Stimulated activated CD8-positive, alpha-beta memory T cell treated with anti-CD3 and anti-CD28 coated beads, Interleukin-15, amount 100 ng/mL, for 1 hour (primary cell): Measurements from ENCODE around the gene SPEM3.

ENCODE experiments used
- DNase-seq: peaks from one replicate; pipeline ENCODE4 v3.0.0-alpha.2; 2020; ENCODE audit warnings: low read depth

SPEM3 gene

DNA sequence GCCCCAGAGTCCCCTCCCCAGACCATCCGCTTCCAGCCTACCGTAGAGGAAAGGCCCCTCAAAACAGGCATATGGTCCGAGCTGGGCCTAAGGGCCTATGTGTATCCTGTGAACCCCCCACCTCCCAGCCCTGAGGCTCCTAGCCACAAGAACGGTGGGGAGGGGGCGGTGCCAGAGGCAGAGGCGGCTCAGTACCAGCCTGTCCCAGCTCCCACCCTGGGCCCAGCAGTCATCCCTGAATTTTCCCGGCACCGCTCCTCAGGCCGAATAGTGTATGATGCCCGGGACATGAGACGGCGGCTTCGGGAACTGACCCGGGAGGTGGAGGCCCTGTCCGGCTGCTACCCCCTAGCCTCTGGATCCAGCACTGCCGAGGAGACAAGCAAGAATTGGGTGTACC, 7.5 kb upstream of the SPEM3 start:
- no peak for DNase-seq

DNA sequence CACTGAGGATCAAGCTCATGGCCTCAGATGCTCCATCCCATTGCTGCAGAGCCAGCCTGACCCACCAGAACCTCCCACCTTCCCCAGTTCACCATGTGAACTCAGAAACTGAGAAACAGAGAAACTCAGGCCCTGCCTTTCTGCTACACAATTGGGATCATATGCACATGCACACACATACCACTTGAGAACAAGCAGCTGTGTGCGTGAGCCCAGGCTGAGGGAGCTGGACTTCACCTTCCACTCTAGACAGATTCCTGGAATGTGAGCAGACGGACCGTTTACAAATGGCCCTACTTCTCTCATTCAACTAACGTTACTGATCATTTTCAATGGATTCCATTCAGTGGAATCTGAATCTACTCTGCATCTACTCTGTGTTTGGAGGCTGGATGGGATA, 5.0 kb upstream of the SPEM3 start:
- DNase-seq = no peak

DNA sequence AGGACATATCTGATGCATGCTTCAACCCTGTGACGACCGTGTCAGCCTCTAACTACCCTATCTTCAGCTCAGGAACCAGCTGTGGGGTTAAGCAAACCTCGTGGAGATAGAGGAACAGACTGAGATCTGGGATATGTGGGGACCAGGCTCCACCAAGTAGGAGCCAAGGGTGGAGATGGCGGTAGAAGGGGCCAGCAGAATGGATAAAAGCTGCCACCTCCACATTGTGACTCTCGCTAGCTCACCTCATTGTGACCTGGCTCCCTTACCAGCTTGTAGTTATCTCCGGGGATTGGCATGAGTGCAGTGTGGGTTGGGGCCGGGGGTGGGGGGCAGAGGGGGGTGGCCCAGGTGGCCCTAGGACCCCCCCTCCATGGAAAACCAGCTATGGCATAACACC, 3.3 kb upstream of the SPEM3 start, which contains the start of gene SPEM2:
TSS of gene SPEM2 (plus strand) at position 301 of the 400 bp plus-strand sequence. CDS start at position 374, 73 bp downstream.
- no peak for DNase-seq

DNA sequence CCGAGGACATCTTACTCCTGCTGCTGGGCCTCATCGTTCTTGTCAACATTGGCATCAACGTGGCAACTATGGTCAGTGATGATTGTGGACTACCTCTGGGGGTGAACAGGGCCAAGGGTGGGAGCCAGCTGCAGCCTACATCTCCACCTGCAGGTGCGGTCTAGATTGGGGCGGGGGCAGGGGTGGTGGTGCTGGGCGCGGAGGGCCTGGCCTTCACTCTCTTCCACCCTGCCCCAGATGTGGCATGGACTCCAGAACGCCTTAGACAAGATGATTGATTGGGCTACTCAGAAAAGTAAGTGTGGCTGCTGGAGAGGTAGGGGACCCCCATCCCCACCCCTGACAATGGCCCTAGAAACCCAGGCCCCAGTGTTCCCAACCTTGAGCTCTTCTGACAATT, 2.9 kb upstream of the SPEM3 start:
- DNase-seq = no peak

DNA sequence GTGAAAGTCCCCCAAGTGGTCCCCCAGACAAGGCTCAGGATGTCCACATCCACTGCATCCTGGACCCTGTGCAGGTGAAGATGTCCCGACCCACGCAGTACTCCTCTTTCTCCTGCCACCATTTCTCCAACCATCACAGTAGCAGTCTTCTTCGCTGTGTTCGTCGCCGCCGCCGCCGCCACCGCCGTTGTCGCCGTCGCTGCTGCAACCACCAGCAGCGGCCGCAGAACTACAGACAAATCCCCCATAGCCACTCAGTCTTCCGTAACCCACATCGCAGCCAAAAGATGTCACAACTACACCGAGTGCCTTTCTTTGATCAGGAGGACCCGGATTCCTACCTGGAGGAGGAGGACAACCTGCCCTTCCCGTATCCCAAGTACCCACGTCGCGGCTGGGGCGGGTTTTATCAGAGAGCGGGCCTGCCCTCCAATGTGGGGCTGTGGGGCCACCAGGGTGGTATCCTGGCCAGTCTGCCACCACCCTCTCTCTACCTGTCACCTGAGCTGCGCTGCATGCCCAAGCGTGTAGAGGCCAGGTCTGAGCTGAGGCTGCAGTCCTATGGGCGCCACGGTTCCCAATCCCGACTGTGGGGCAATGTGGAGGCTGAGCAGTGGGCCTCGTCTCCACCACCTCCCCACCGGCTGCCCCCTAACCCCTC, 2.3 kb upstream of the SPEM3 start:
- DNase-seq = no peak

DNA sequence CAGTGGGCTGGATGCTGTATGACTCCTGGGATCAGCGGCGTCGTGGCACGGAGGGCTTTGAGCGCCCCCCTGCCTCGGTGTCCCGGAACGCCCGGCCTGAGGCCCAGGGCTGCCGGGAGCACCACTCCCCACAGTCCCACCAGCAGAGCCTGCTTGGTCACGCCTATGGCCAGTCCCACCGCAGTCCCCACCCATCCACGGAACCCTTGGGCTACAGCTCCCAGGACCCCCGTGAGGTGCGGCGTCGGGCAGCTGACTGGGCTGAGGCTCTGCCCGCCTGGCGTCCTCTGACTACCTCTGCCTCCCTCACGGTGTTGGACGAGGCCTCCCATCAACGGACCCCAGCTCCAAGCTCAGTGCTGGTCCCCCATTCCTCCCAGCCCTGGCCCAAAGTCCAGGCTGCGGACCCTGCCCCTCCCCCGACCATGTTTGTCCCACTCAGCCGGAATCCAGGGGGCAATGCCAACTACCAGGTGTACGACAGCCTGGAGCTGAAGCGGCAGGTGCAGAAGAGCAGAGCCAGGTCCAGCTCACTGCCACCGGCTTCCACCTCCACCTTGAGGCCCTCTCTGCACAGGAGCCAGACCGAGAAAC, 1.7 kb upstream of the SPEM3 start:
- no peak for DNase-seq

DNA sequence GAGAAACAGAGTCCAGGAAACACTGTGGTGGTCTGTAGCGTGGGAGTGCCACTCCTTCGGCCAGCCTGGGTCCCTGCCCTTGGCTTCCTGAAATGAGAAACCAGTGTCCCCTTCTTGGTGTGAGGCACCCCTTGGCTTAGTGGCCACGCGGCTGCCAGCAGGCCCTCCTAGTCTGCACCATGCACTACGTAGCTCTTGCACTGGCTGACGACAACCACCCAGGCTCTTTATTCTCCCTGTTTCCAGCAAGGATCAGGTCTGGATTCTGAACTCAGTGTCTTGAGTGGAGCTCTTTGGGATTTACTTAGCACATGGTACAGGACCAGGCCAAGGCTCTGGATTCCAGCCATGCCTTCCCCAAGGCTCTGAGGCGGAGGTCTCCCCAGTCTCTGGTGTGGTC, 1.1 kb upstream of the SPEM3 start:
- no peak for DNase-seq

DNA sequence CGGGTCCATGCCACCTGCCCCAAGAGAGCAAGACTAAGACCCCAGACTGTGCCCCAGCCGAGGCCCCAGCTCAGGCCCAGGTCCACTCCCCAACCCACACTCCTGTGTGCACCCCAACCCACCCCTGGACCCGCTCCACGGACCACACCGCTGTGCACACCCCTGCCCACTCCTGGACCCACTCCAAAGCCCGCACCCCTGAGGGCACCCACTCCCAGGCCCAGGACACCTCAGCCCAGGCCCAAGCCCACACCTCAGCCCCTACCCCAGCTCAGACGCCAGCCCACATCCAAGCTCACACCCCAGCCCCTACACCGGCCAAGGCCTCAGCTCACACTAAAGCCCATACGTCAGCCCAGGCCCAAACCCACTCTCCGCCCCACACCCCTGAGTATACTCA, 1.1 kb downstream of the SPEM3 start:
- DNase-seq = no peak

DNA sequence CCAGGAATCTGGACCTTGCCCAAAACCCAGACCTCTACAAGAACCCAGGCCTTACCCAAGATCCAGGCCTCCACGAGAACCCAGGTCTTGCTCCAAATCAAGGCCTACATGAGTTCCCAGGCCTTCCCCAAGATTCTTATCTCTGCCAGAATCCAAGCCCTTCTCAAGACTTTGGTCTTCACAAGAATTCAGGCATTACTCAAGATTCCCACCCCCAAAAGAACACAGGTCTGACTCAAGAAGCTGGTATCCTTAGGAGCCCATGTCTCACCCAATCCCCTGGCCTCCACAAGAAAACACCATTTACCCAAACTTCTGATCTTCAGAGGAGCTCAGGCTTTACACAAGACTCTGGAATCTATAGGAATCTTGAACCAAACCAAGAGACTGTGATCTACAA, 2.6 kb downstream of the SPEM3 start:
- no peak for DNase-seq

DNA sequence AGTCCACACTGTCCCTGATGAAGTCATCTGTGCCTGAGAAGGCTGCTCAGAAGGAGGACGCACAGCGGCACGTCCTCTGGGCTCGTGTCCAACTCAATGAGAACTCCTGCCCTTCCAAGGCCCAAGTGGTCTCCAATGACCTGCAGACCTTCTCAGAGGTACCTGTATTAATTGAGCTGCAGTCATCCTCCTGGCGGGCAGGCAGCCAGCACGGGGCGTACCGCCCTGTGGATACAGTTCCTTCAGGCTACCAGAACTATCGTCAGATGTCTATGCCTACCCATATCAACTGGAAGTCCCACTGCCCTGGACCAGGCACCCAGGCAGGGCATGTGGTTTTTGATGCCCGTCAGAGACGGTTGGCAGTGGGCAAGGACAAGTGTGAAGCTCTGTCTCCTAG, 3.6 kb downstream of the SPEM3 start:
- no peak for DNase-seq

DNA sequence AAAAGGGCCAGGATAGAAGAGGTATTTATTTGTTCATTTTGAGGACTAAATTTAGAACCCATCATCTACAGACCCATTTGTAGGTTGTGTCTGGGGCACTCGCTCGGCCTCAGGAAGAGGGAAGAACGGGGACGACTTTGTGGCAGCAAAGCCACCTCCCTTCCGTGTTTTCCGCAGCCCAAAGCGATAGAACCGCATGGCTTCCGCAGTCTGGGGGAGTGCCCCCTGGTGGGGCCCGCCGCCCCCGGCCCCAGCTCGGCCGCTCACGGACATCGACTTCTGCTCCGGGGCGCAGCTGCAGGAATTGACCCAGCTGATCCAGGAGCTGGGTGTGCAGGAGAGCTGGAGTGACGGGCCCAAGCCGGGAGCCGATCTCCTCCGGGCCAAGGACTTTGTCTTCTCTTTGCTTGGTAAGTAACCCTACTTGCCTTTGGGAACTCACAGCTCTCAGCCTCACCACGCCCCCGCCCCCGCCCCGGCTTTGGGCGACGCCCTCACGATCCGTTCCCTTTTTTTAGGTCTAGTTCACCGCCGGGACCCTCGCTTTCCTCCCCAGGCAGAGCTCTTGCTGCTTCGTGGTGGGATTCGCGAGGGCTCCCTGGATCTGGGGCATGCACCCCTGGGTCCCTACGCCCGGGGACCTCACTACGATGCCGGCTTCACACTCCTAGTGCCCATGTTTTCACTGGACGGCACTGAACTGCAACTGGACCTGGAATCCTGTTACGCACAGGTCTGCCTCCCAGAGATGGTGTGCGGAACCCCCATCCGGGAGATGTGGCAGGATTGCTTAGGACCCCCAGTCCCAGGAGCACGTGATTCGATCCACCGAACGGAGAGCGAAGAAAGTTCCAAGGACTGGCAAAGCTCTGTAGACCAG, 7.3 kb downstream of the SPEM3 start:
- DNase-seq = peak; percentile 27

DNA sequence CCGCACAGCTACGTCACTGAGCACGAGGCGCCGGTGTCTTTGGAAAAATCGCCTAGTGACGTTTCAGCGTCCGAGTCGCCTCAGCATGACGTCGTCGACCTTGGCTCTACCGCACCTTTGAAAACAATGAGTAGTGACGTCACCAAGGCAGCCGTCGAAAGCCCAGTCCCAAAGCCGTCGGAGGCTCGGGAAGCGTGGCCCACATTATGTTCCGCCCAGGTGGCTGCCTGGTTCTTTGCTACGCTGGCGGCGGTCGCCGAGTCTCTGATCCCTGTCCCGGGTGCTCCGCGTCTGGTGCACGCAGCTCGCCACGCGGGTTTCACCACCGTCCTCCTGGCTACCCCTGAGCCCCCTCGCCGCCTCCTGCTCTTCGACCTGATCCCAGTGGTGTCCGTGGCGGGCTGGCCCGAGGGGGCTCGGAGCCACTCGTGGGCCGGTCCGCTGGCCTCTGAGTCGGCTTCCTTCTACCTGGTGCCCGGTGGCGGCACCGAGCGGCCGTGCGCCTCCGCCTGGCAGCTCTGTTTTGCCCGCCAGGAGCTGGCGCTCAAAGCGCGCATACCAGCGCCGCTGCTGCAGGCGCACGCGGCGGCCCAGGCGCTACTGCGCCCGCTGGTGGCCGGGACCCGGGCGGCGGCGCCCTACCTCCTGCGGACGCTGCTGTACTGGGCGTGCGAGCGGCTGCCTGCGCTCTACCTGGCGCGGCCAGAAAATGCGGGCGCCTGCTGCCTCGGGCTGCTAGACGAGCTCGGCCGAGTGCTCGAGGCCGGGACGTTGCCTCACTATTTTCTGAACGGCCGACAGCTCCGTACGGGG, 8.1 kb downstream of the SPEM3 start:
- DNase-seq = peak; percentile 54

DNA sequence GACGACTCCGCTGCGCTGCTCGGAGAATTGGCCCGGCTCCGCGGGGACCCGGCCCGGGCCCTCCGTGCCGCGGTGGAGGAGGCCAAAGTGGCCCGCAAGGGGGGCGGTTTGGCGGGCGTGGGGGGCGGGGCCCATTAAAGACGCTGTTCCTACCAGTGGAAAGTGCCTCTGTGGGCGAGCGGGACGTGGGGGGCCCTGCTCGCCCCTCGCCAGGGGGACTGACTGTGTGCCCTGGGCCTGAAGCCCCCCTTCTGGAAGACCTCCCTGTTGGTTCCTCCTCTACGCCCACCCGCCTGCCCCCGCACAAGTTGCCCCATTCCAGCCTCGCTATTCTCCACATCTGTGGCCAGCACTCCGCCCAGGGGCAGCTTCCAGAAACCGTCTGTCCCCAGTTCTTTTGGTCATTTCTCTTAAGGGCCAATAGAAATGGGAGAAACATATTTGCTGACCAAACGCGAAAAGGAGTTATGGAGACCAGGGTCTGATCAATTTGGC, 8.8 kb downstream of the SPEM3 start:
- DNase-seq = no peak

DNA sequence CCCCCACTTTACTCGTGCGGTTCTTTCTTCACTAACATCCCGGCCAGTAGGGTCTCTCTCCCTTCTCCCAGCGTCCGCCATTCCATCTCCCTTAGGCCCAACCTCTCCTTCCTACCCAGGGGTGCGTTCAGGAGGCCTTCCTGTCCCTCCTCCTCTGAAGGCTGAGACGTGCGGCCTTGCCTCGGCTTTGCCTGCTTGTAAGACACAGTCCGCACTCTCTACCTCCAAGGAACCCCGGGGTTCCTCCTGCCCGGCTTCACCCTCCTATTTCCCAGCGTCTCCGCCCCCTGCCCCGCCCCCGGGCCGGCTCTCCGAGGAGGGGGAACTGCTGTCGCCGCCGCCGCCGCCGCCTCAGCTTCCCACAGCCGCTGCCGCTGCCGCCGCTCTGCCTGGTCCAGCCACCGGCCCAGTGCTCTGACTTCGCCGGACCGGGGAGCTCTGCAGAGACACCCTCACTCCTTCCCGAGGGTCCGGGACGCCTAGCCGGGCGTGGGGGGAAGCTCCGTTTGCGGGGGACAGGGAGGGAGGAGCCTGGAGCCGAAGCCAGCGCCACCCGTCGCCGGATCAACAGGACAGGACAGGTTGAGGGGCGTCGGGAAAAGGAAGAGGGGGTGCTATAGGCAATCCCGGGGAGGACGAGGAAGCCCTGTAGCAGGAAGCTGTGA, 9.4 kb downstream of the SPEM3 start:
- DNase-seq = no peak

DNA sequence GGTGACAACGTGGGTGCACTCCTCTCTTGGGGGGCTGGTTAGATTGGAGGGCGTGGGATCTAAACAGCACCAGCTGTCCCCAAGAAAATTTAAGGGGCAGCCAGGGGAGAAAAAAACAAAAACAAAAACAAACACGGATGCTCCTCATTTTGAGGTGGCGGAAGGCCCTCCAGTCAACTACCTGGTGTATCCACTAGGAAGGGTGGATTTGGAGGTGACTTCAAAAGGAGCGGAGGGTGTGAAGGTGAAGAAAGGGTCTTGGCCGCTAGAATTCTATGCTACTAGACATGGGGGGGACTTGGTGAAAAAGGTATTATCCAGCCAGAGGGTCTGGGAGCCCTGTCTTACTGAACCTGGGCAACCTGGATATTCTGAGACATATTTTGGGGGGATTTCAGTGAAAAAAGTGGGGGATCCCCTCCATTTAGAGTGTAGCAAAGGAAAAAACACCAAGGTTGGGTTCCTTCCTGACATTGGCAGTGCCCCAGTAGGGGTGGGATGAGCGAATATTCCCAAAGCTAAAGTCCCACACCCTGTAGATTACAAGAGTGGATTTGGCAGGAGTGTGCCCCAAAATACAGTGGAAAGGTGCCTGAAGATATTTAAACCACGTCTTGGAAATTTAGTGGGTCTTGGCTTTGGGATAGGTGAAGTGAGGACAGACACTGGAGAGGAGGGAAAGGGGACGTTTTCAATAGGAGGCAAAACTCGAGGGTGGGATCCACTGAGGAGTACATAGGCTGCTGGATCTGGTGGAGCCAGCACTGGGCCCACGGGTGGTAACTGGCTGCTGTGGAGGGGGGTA, 10.2 kb downstream of the SPEM3 start:
- no peak for DNase-seq

DNA sequence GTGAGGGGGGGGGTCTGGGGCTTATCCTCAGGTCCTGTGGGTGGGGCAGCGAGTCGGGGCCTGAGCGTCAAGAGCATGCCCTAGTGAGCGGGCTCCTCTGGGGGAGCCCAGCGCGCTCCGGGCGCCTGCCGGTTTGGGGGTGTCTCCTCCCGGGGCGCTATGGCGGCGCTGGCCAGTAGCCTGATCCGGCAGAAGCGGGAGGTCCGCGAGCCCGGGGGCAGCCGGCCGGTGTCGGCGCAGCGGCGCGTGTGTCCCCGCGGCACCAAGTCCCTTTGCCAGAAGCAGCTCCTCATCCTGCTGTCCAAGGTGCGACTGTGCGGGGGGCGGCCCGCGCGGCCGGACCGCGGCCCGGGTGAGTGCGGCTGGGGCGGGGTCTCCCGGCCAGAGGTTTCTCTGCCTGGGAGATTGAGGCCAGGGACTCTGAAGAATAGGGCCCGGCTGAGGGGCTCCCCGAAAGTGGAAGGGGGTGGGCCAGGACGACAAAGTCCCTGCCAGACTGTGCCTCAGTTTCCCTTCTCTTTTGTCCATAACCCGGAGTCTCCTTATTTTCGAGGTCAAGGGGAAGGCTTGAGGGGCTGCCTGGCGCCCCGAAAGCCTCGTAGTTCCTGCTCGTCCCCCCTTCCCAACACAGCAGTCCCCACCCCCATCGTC, 10.9 kb downstream of the SPEM3 start, which contains the start of gene FGF11:
TSS of gene FGF11 (plus strand) at position 51 of the 651 bp plus-strand sequence. CDS start at position 160, 109 bp downstream.
- DNase-seq = no peak

DNA sequence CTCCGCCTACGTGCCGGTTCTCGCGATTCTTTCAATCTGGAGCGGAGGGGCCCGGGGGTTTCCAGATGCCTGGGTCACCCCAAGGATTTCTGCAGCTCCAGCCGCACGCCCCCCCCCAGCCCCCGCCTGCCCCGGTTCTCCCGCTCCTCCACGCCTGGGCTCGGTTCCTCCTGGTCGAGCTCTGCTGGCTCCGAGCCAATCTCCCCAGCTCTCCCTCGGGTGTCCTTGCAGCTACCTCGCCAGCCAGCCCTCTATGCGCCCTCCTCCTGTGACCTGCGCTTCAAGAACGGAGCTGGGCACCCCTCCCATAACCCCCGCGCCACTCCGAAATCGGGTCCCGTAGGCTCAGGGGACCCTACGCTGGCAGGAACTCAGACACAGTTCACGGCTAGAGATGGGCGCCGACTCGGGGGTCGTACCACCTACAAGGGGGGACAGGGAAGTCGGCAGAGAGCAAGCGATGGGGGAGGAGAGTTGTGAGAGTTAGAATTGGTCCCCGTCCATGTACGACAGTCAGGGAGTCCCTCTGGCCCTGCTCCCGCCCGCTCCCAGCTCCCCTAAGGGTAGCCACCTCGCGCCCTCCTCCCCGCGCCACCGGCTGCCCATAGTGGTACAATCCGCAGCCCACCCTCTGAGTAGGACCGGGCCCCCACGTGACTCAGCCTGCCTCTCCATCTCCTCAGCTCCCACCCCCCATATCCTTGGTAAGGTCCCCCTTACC, 11.6 kb downstream of the SPEM3 start:
- DNase-seq = no peak

DNA sequence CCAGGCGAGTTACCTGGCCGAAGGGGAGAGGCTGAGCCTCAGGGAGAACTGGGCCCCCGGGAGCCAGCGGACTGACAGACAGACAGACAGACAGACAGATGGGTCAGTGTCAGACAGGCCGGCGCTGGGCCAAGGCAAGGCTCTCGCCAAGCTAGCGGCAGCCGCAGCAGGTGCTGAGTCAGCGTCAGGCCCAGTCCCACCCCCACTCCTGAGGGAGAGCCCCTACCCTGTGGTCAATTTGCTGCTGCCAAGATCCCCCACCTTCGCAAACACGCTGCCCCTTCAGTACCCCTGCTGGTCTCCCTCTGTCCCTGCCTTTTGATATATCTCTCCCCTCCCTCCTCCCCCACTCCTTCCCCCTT, 12.2 kb downstream of the SPEM3 start:
- no peak for DNase-seq

DNA sequence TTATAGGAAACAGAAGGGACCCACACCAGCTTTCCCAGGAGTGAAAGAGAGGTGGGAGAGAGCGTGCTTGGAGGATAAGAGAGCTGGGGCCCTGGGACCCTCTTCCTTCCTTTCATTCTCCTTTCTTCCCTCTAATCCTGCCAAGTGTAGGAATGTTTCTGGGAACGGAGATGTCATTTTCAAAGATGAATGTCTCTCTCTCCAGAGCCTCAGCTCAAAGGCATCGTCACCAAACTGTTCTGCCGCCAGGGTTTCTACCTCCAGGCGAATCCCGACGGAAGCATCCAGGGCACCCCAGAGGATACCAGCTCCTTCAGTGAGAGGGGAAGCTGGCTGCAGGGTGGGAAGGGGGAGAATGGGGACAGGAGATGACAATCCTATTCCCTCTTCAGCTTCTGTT, 12.6 kb downstream of the SPEM3 start:
- DNase-seq = no peak
